Thymus (tissue), 11 donors: ENCODE results near the gene ZC3H6. TPM values are rescaled to one million over a fixed set of nuclear protein-coding genes. Genes with fewer than 3 reads are reported as not detected.
"Not testable (repeated sequence)": the region's sequence is repeated elsewhere in the genome, so short reads cannot be mapped to it uniquely, and the experiment has no call there.

Experiments used
- DNase-seq, 9 donors: peaks; one replicate each; pipeline ENCODE4 v3.0.0-alpha.2; 2013; ENCODE audit warnings: low spot score in 9 of 9, low read depth in 6 of 9, missing footprints in 1 of 9
- H3K27ac ChIP-seq, 2 donors: one replicate each; pipeline ENCODE4 v1.5.1; 2013; ENCODE audit warnings: control low read depth in 1 of 2, low read depth in 1 of 2, low read length in 1 of 2, mild to moderate bottlenecking in 1 of 2, moderate library complexity in 1 of 2
- H3K27me3 ChIP-seq, 2 donors: one replicate each; pipeline ENCODE4 v1.5.1; 2013; ENCODE audit warnings: low read length in 1 of 2; ENCODE audit not compliant: control insufficient read depth in 2 of 2, insufficient read depth in 1 of 2
- H3K36me3 ChIP-seq, 2 donors: one replicate each; pipeline ENCODE4 v1.5.1; 2013; ENCODE audit warnings: low read length in 1 of 2, mild to moderate bottlenecking in 1 of 2, moderate library complexity in 1 of 2; ENCODE audit not compliant: control insufficient read depth in 2 of 2, insufficient read depth in 2 of 2
- H3K4me1 ChIP-seq, 2 donors: one replicate each; pipeline ENCODE4 v1.5.1; 2013; ENCODE audit warnings: low read length in 2 of 2; ENCODE audit not compliant: control insufficient read depth in 2 of 2, insufficient read depth in 2 of 2
- H3K4me3 ChIP-seq, 2 donors: one replicate each; pipeline ENCODE4 v1.5.1; 2013; ENCODE audit warnings: low read length in 2 of 2, control low read depth in 1 of 2, mild to moderate bottlenecking in 1 of 2
- H3K9me3 ChIP-seq, 2 donors: one replicate each; pipeline ENCODE4 v1.5.1; 2013; ENCODE audit warnings: low read length in 1 of 2, mild to moderate bottlenecking in 1 of 2; ENCODE audit not compliant: control insufficient read depth in 2 of 2, insufficient read depth in 1 of 2
- WGBS: extraction: QIAGEN DNeasy Blood & Tissue Kit; methylation state at CpG from one replicate; pipeline ENCODE4 v1.1.7; 2013; 5-methylcytosine and 5-hydroxymethylcytosine counted together
- polyA plus RNA-seq: library from polyadenylated mRNA; stranded (reverse); fragments of 200-250 nt; gene quantifications from one replicate; pipeline ENCODE4 v1.2.3, GENCODE V29; 2013
- total RNA-seq: library from RNA; stranded (reverse); fragments of 120-200 nt; gene quantifications from one replicate; pipeline ENCODE4 v1.2.4, GENCODE V29; 2013
- donor health status: healthy.

ZC3H6 gene
- total and polyA plus RNA-seq, 2 donors, result 6.0 to 9.3 TPM

DNA sequence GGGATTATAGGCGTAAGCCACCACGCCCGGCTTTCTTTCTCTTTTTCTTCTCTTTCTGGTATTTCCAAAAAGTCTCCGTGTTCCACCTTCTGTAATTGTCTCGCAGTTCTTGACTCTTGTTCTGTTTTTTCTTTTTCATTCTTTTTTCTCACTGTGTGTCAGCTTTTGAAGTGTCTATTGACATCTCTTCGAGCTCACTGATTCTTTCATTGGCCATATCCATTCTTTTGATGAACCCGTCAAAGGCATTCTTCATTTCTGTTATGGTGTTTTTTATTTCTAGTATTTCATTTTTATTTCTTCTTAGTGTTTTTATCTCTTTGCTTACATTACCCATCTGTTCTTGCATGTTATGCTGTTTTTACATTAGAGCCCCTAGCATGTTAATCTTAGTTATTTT lies 84.7 kb downstream of the ZC3H6 start:
- not testable (repeated sequence) for H3K9me3 ChIP-seq, H3K4me1 ChIP-seq, H3K27me3 ChIP-seq, H3K4me3 ChIP-seq, H3K36me3 ChIP-seq, H3K27ac ChIP-seq, DNase-seq
- 98% methylated on average over 7 of the region's 7 CpGs for WGBS

Other genes starting within 250 kb of the ZC3H6 start
- 13.1 TPM for gene TMEM87B, start 220.3 kb upstream of the ZC3H6 start, total RNA-seq
- 18.6 TPM for gene TMEM87B, start 220.3 kb upstream of the ZC3H6 start, polyA plus RNA-seq
- 6.0 TPM for gene FBLN7, start 137.2 kb upstream of the ZC3H6 start, total RNA-seq
- 4.8 TPM for gene FBLN7, start 137.2 kb upstream of the ZC3H6 start, polyA plus RNA-seq
- gene ZC3H8, start 20.6 kb upstream of the ZC3H6 start, total RNA-seq, result 15.6 TPM
- gene ZC3H8, start 20.6 kb upstream of the ZC3H6 start, polyA plus RNA-seq, result 13.5 TPM
- 5.6 TPM for gene RGPD8, start 158.0 kb downstream of the ZC3H6 start, total RNA-seq
- 1.8 TPM for gene RGPD8, start 158.0 kb downstream of the ZC3H6 start, polyA plus RNA-seq
- gene TTL, start 206.6 kb downstream of the ZC3H6 start, total RNA-seq, result 13.5 TPM
- gene TTL, start 206.6 kb downstream of the ZC3H6 start, polyA plus RNA-seq, result 18.7 TPM